Neutrophil (primary cell): Measurements from ENCODE around the gene EPN2.

ENCODE experiments used
- H3K27ac ChIP-seq: fragments of 200-600 bp; sonication (generic); 2 replicates; pipeline ENCODE4 v1.5.1; 2016; ENCODE audit warnings: mild to moderate bottlenecking, moderate library complexity
- H3K27me3 ChIP-seq: fragments of 200-600 bp; sonication (generic); 2 replicates; pipeline ENCODE4 v1.6.0; 2016; ENCODE audit warnings: mild to moderate bottlenecking
- H3K36me3 ChIP-seq: fragments of 200-600 bp; sonication (generic); 2 replicates; pipeline ENCODE4 v1.5.1; 2017
- H3K4me1 ChIP-seq, 2 experiments: fragments of 200-600 bp in 1 of 2; sonication (generic) in 1 of 2; 1 replicate in 1 of 2; 2 replicates in 1 of 2; pipeline versions ENCODE4 v1.5.1 to v1.6.1; 2013 to 2016; ENCODE audit warnings: low read depth in 1 of 2, low read length in 1 of 2, mild to moderate bottlenecking in 1 of 2, moderate library complexity in 1 of 2; ENCODE audit not compliant: control insufficient read depth in 1 of 2, insufficient read depth in 1 of 2
- H3K4me3 ChIP-seq, 2 experiments: fragments of 200-600 bp in 1 of 2; sonication (generic) in 1 of 2; 1 replicate in 1 of 2; 2 replicates in 1 of 2; pipeline ENCODE4 v1.5.1; 2013 to 2016; ENCODE audit warnings: low read depth in 1 of 2, low read length in 1 of 2, mild to moderate bottlenecking in 1 of 2, moderate library complexity in 1 of 2
- H3K9me3 ChIP-seq: fragments of 200-600 bp; sonication (generic); 2 replicates; pipeline ENCODE4 v1.5.1; 2016
- CTCF ChIP-seq: fragments of 200-600 bp; sonication (generic); IDR thresholded peaks from 2 replicates; pipeline ENCODE4 v1.5.1; 2016; ENCODE audit warnings: antibody characterized with exemption

EPN2 gene

DNA sequence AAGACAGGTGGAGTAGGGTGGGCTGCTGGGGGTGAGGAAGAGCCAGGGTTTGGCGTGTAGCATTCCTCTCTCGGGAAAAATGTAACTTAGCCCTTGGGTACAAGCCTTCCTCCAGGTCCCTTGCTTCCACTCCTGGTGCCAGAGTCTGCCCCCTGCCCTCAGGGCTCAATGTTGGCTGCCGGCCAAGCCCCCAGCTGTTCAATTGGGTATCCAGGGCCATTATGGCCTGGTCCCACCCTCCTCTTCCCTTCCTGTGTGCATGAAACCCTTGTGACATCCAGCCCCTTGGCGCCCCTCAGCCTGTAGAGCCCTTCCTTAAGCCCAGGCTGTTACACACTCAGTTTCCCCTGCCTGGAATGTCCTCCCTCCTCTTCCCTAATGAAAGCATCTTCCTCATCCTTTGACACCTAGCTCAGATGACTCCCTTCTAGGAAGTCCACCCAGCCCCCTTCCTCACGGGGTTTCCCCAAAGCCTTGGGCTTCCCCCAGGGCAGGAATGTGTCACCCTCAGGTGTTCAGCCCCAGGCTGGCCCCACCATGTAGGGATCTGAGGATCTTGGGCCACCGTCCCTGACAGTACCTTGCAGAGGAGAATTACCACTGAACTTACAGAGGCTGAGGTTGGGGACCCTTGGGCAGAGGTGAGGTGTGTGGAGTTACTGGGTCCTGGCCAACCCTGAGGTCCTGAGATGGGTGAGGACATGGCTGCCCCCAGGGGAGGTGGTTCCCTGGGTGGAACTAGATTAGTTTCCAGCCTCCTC is 95.4 kb downstream of the EPN2 start:
- H3K4me3 ChIP-seq = no peak overlapping the region
- no peaks in the 10 kb centered on the region for H3K36me3 ChIP-seq
- no peaks in the 10 kb centered on the region for H3K9me3 ChIP-seq
- no peak for TF ChIP-seq CTCF
- H3K27ac ChIP-seq = no peak overlapping the region
- peaks cover 50% of the 10 kb centered on the region for H3K27me3 ChIP-seq
- H3K4me1 ChIP-seq = no peaks in the 10 kb centered on the region

- Histone ChIP-seq H3K4me3 (no peak overlapping the region), H3K27me3 (peaks cover 55% of the 10 kb centered on the region), H3K4me1 (no peaks in the 10 kb centered on the region), H3K27ac (no peak overlapping the region), H3K36me3 (no peaks in the 10 kb centered on the region), H3K9me3 (no peaks in the 10 kb centered on the region)
- TF ChIP-seq CTCF = no peak
Observed at GRCh38 chr17:19333132-19333440, 95.9 kb downstream of the EPN2 start.

DNA sequence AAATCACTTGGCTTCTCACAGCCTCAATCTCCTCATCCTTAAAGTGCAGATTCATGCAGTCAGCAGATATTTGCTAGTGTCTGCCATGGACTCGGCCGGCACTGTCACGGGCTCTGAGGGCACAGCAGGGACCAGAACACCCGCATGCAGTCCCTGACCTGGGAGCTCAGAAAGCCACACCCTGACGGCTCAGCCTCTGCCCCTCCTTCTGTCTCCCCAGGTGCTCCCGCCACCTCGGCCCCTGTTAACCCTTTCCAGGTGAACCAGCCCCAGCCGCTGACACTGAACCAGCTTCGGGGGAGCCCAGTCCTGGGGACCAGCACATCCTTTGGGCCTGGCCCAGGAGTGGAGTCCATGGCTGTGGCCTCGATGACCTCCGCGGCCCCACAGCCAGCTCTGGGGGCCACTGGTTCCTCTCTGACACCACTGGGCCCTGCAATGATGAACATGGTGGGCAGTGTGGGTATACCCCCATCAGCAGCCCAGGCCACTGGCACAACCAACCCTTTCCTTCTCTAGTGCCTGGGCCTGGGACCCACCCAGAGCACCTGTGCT is 96.6 kb downstream of the EPN2 start:
- Histone ChIP-seq H3K9me3 (no peaks in the 10 kb centered on the region), H3K27me3 (peaks cover 51% of the 10 kb centered on the region), H3K4me3 (no peak overlapping the region), H3K4me1 (no peaks in the 10 kb centered on the region), H3K27ac (no peak overlapping the region), H3K36me3 (no peaks in the 10 kb centered on the region)
- no peak for TF ChIP-seq CTCF

- TF ChIP-seq CTCF = no peak
- Histone ChIP-seq H3K36me3 (no peaks in the 10 kb centered on the region), H3K4me1 (no peaks in the 10 kb centered on the region), H3K27me3 (peaks cover 53% of the 10 kb centered on the region), H3K4me3 (no peak overlapping the region), H3K27ac (no peak overlapping the region), H3K9me3 (no peaks in the 10 kb centered on the region)
Observed at GRCh38 chr17:19334331-19334730, 97.2 kb downstream of the EPN2 start.

- no peaks in the 10 kb centered on the region for H3K36me3 ChIP-seq
- no peaks in the 10 kb centered on the region for H3K9me3 ChIP-seq
- peaks cover 57% of the 10 kb centered on the region for H3K27me3 ChIP-seq
- H3K4me3 ChIP-seq = no peak overlapping the region
- no peaks in the 10 kb centered on the region for H3K4me1 ChIP-seq
- no peak overlapping the region for H3K27ac ChIP-seq
- TF ChIP-seq CTCF = no peak
Observed at GRCh38 chr17:19335951-19336631, 98.9 kb downstream of the EPN2 start.
